Stimulated activated CD8-positive, alpha-beta memory T cell treated with anti-CD3 and anti-CD28 coated beads, Interleukin-4, amount 100 ng/mL, for 1 hour (primary cell): ENCODE data around the gene PHETA1.

Experiments used
- DNase-seq, 2 donors: peaks; one replicate each; pipeline ENCODE4 v3.0.0-alpha.2; 2020; ENCODE audit warnings: low read depth in 2 of 2, low spot score in 1 of 2

PHETA1 gene

GRCh38 chr12:111322336-111323250 lies 46.3 kb downstream of the PHETA1 start:
- DNase-seq: no peak

GRCh38 chr12:111321317-111321716 lies 47.6 kb downstream of the PHETA1 start:
- no peak for DNase-seq

GRCh38 chr12:111320258-111321050 lies 48.4 kb downstream of the PHETA1 start:
- DNase-seq: no peak

GRCh38 chr12:111319600-111320257 lies 49.2 kb downstream of the PHETA1 start:
- no peak for DNase-seq

- no peak for DNase-seq
Measured at GRCh38 chr12:111318450-111318849, 50.4 kb downstream of the PHETA1 start.

- no peak for DNase-seq
Measured at GRCh38 chr12:111316671-111317070, 52.2 kb downstream of the PHETA1 start.

GRCh38 chr12:111314953-111315539 lies 53.8 kb downstream of the PHETA1 start:
- no peak for DNase-seq

GRCh38 chr12:111313833-111314259 lies 55.0 kb downstream of the PHETA1 start:
- DNase-seq: peak; percentile 56 to 65

- no peak for DNase-seq
Measured at GRCh38 chr12:111312708-111313107, 56.2 kb downstream of the PHETA1 start.

GRCh38 chr12:111312016-111312415 lies 56.9 kb downstream of the PHETA1 start:
- no peak for DNase-seq

- DNase-seq: no peak
Measured at GRCh38 chr12:111311011-111311410, 57.9 kb downstream of the PHETA1 start.
